ENCODE results near the gene TIMM23B. TPM values are rescaled to one million over a fixed set of nuclear protein-coding genes. Genes with fewer than 3 reads are reported as not detected.
"Not testable (repeated sequence)": the region's sequence is repeated elsewhere in the genome, so short reads cannot be mapped to it uniquely, and the experiment has no call there.

Gene TIMM23B
- total and polyA plus RNA-seq, 2 of the 8 experiments (the other 6 are each of a cell fraction or from before 2014, with no cell fraction given) = 12.3 to 14.4 TPM

- POLR2A ChIA-PET (ENCODE audit: partially characterized antibody); H3K4me3 ChIP-seq (ENCODE audit: extremely low read depth in 1 of 4, insufficient read depth in 2 of 4, low read depth in 3 of 4, low read length in 4 of 4); H3K36me3 ChIP-seq (ENCODE audit: control insufficient read depth in 2 of 4, insufficient read depth in 4 of 4, low read length in 3 of 4); H3K9ac ChIP-seq (replicated peaks in 1 of 4; ENCODE audit: extremely low read depth in 1 of 4, low read depth in 3 of 4, low read length in 3 of 4); H3K4ac ChIP-seq (replicated peaks; ENCODE audit: insufficient read length, low read depth, low read length); H3K27ac ChIP-seq (ENCODE audit: low read depth, low read length); H4K8ac ChIP-seq (ENCODE audit: extremely low read depth, insufficient read depth, low read length); H2BK5ac ChIP-seq (ENCODE audit: low read depth, low read length); H2AFZ ChIP-seq (ENCODE audit: low read length); H3K56ac ChIP-seq (replicated peaks; ENCODE audit: insufficient read length, low read depth, low read length); H3K23me2 ChIP-seq (ENCODE audit: low read depth, low read length); H3K9me3 ChIP-seq (ENCODE audit: insufficient read depth in 2 of 2, low read depth in 1 of 2, low read length in 1 of 2); H3K4me1 ChIP-seq (replicated peaks in 1 of 4; ENCODE audit: control insufficient read depth in 3 of 4, insufficient read depth in 4 of 4, low read length in 3 of 4); H3K79me2 ChIP-seq (ENCODE audit: control insufficient read depth in 1 of 2, insufficient read depth in 2 of 2, low read length in 2 of 2); H2AK5ac ChIP-seq (ENCODE audit: low read depth, low read length); H2BK20ac ChIP-seq (ENCODE audit: low read length); H4K5ac ChIP-seq (ENCODE audit: insufficient read length, low read depth, low read length); H3K4me2 ChIP-seq (ENCODE audit: insufficient read depth in 1 of 2, low read depth in 2 of 2, low read length in 2 of 2); H3K79me1 ChIP-seq (ENCODE audit: low read depth, low read length); H4K20me1 ChIP-seq (replicated peaks in 1 of 2; ENCODE audit: control insufficient read depth in 1 of 2, insufficient read depth in 2 of 2, low read length in 2 of 2); H2BK12ac ChIP-seq (ENCODE audit: low read depth, low read length); CTCF ChIA-PET (ENCODE audit: partially characterized antibody); FAIRE-seq; H2BK15ac ChIP-seq (ENCODE audit: low read length); H2BK120ac ChIP-seq (replicated peaks; ENCODE audit: low read depth, low read length); DNase-seq (ENCODE audit: low read depth in 1 of 2, low spot score in 2 of 2); H3K18ac ChIP-seq (ENCODE audit: extremely low read depth, low read length); H4K91ac ChIP-seq (replicated peaks; ENCODE audit: insufficient read length, low read length); H3K14ac ChIP-seq (ENCODE audit: insufficient read length); H3K23ac ChIP-seq (ENCODE audit: insufficient read length); H3K27me3 ChIP-seq (replicated peaks in 1 of 4; ENCODE audit: control insufficient read depth in 3 of 4, extremely low read depth in 1 of 4, insufficient read depth in 3 of 4, low read length in 3 of 4): not testable (repeated sequence)
- WGBS, 2 experiments (ENCODE audit: extremely low coverage in 1 of 2, insufficient coverage in 1 of 2, insufficient read length in 1 of 2, insufficient replicate concordance in 2 of 2, low coverage in 1 of 2, low lambda C conversion rate in 2 of 2, missing lambda C conversion rate in 1 of 2) = 85% methylated on average over 2 of the region's 3 CpGs; no CpG with 5 or more reads in 1 of the 2 experiments
These were observed 41.4 kb upstream of the TIMM23B start for GRCh38 chr10:49900406-49900805.

DNA sequence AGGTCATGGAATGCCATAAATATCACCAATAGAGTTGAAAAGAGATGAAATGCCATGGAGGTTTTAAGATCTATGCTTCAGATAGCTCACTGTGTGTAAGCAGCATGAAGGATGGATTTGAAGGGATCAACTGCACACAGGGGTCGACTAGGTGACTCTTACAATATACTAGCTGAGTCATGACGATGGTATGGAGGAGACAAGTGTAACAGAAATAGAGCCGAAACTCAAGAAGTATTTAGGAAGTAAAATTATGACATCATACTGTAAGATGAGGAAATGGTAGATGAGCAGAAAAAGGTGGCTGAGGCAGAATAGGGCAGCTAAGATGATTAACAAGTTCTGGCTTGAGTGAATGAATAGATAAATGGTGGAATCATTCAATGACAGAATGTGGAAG lies 38.0 kb upstream of the TIMM23B start:
- H4K91ac ChIP-seq (replicated peaks; ENCODE audit: insufficient read length, low read length); H2BK20ac ChIP-seq (ENCODE audit: low read length); H3K14ac ChIP-seq (ENCODE audit: insufficient read length); H2BK12ac ChIP-seq (ENCODE audit: low read depth, low read length); H3K23ac ChIP-seq (ENCODE audit: insufficient read length); H2AFZ ChIP-seq (ENCODE audit: low read length); H2BK15ac ChIP-seq (ENCODE audit: low read length); POLR2A ChIA-PET (ENCODE audit: partially characterized antibody); H3K18ac ChIP-seq (ENCODE audit: extremely low read depth, low read length); H4K5ac ChIP-seq (ENCODE audit: insufficient read length, low read depth, low read length); H3K9ac ChIP-seq (replicated peaks in 1 of 4; ENCODE audit: extremely low read depth in 1 of 4, low read depth in 3 of 4, low read length in 3 of 4); H3K23me2 ChIP-seq (ENCODE audit: low read depth, low read length); H3K4me1 ChIP-seq (replicated peaks in 1 of 4; ENCODE audit: control insufficient read depth in 3 of 4, insufficient read depth in 4 of 4, low read length in 3 of 4); H3K79me1 ChIP-seq (ENCODE audit: low read depth, low read length); H4K20me1 ChIP-seq (replicated peaks in 1 of 2; ENCODE audit: control insufficient read depth in 1 of 2, insufficient read depth in 2 of 2, low read length in 2 of 2); H3K9me3 ChIP-seq (ENCODE audit: insufficient read depth in 2 of 2, low read depth in 1 of 2, low read length in 1 of 2); H3K27me3 ChIP-seq (replicated peaks in 1 of 4; ENCODE audit: control insufficient read depth in 3 of 4, extremely low read depth in 1 of 4, insufficient read depth in 3 of 4, low read length in 3 of 4); H4K8ac ChIP-seq (ENCODE audit: extremely low read depth, insufficient read depth, low read length); CTCF ChIA-PET (ENCODE audit: partially characterized antibody); FAIRE-seq; H2BK5ac ChIP-seq (ENCODE audit: low read depth, low read length); DNase-seq (ENCODE audit: low read depth in 1 of 2, low spot score in 2 of 2); H2BK120ac ChIP-seq (replicated peaks; ENCODE audit: low read depth, low read length); H3K27ac ChIP-seq (ENCODE audit: low read depth, low read length); H3K4me2 ChIP-seq (ENCODE audit: insufficient read depth in 1 of 2, low read depth in 2 of 2, low read length in 2 of 2); H3K79me2 ChIP-seq (ENCODE audit: control insufficient read depth in 1 of 2, insufficient read depth in 2 of 2, low read length in 2 of 2); H3K56ac ChIP-seq (replicated peaks; ENCODE audit: insufficient read length, low read depth, low read length); H3K4me3 ChIP-seq (ENCODE audit: extremely low read depth in 1 of 4, insufficient read depth in 2 of 4, low read depth in 3 of 4, low read length in 4 of 4); H2AK5ac ChIP-seq (ENCODE audit: low read depth, low read length); H3K4ac ChIP-seq (replicated peaks; ENCODE audit: insufficient read length, low read depth, low read length); H3K36me3 ChIP-seq (ENCODE audit: control insufficient read depth in 2 of 4, insufficient read depth in 4 of 4, low read length in 3 of 4): not testable (repeated sequence)
- WGBS, 2 experiments (ENCODE audit: extremely low coverage in 1 of 2, insufficient coverage in 1 of 2, insufficient read length in 1 of 2, insufficient replicate concordance in 2 of 2, low coverage in 1 of 2, low lambda C conversion rate in 2 of 2, missing lambda C conversion rate in 1 of 2) = 68% methylated on average over 3 of the region's 3 CpGs; no CpG with 5 or more reads in 1 of the 2 experiments

Measured in H1 (cell line).